HG03575 (cell line): ENCODE data around the gene ARHGAP33.
"Not testable (repeated sequence)": the region's sequence is repeated elsewhere in the genome, so short reads cannot be mapped to it uniquely, and the experiment has no call there.

Experiments
- ATAC-seq: cut with Tn5 transposase; IDR thresholded peaks from one replicate; pipeline ENCODE4 v1.9.1; 2021; ENCODE audit not compliant: unreplicated experiment, insufficient number of reproducible peaks, low FRiP score; ENCODE audit errors: extremely low read depth

The ARHGAP33 gene

GRCh38 chr19:35812220-35813042, 37.1 kb downstream of the ARHGAP33 start, which contains the start of gene PRODH2:
Gene PRODH2, minus strand, starts transcription at chr19:35812845. Its CDS starts 40 bp downstream, at chr19:35812805.
- no peak for ATAC-seq

- no peak for ATAC-seq
Measured at GRCh38 chr19:35813043-35813890, 37.9 kb downstream of the ARHGAP33 start.

- ATAC-seq: no peak
Measured at GRCh38 chr19:35816262-35816661, 40.9 kb downstream of the ARHGAP33 start.

DNA sequence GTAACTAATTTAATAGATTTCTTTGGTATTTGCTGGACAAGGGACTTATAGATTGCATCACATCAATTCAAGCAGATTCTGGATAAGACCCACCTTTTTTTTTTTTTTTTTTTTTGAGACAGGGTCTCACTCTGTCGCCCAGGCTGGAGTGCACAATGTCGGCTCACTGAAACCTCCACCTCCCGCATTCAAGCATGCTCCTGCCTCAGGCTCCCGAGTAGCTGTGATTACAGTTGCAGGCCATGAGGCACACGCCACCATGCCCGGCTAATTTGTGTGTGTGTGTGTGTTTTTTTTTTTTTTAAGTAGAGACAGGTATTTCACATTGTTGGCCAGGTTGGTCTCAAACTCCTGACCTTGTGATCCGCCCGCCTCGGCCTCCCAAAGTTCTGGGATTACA, 41.5 kb downstream of the ARHGAP33 start:
- ATAC-seq: no peak

DNA sequence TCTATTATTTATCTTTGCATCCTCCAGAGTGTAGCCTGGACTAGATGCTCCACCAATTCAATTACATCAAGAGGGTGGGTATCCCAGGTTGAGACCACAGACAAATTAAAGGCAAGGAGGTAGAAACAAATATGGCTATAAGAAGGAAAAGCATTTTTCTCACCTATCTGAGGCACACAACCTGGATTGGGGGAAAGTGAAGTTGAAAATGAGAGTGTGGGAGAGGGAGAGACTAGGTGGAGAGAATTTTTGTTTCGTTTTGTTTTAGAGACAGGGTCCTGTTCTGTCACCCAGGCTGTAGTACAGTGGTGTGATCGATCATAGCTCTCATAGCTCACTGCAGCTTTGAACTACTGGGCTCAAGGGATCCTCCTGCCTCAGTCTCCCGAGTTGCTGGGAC, 43.1 kb downstream of the ARHGAP33 start:
- no peak for ATAC-seq

GRCh38 chr19:35822579-35822978, 47.2 kb downstream of the ARHGAP33 start:
- ATAC-seq: no peak

DNA sequence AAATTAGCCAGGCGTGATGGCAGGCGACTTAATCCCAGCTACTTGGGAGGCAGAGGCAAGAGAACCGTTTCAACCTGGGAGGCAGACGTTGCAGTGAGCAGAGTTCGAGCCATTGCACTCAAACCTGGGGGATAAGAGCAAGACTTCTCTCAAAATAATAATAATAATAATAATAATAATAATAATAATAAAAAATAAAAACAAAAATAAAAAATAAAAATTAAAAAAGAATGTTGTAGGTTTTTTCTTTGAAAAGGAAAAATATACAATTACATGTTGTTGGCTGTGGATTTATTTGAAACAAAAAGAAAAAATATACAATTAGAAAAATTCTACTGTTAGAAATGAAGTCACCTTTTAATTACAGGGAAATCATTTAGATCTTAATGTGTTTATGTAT, 48.8 kb downstream of the ARHGAP33 start:
- ATAC-seq: no peak

GRCh38 chr19:35828692-35829301, 53.4 kb downstream of the ARHGAP33 start:
- no peak for ATAC-seq

DNA sequence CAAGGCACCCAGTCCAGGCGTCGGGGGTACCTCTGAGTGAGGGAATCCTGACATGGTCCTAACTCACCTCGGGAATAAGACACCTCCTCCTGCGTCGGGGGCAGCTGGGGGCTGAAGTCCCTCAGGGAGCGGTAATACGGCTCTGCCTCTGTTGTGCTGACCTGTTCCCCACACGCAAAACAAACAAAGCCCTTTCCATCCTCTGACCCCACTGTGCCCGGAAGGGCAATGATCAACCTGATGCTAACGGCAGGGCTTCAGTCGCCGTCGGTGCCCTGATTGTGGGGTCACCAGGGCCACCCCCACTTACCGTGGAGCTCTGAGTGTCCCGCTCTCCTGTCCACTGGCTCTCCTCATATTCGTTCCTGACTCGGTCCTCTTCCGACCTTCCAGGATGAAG, 55.6 kb downstream of the ARHGAP33 start:
- no peak for ATAC-seq

DNA sequence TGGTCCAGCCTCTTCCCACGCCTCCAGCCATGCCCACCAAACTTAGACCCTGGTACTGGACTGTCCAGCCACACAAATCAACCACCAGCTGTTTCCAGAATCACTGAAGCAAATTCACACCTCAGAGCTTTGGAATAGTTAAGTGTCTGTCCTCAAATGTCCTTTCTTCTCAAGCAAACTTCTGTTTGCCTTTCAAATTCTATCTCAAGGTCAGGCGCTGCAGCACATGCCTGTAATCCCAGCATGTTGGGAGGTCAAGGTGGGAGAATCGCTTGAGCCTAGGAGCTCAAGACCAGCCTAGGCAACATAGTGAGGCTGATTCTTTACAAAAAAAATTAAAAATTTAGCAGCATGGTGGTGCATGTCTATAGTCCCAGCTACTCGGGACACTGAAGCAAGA, 56.7 kb downstream of the ARHGAP33 start:
- ATAC-seq: no peak

- ATAC-seq: no peak
Measured at GRCh38 chr19:35833972-35834371, 58.6 kb downstream of the ARHGAP33 start.

DNA sequence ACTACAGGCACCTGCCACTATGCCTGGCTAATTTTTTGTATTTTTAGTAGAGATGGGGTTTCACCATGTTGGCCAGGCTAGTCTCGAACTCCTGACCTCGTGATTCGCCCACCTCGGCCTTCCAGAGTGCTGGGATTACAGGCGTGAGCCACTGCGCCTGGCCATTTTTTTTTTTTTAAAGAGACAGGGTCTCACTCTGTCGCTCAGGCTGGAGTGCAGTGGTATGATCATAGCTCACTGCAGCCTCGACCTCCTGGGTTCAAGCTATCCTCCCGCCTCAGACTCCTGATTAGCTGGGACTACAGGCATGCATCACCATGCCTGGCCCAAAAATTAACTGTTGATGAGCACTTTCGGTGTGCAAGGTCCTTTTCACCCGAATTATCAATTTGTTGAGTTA, 60.7 kb downstream of the ARHGAP33 start:
- not testable (repeated sequence) for ATAC-seq
